T-cell (primary cell): ENCODE results near the gene CLIP3. TPM values are rescaled to one million over a fixed set of nuclear protein-coding genes. Genes with fewer than 3 reads are reported as not detected.
"Not testable (repeated sequence)": the region's sequence is repeated elsewhere in the genome, so short reads cannot be mapped to it uniquely, and the experiment has no call there.

Experiments used
- ATAC-seq, 4 experiments: fragments of 200-7000 bp in 3 of 4; fragments of 150-1000 bp in 1 of 4; cut with Tn5 transposase; replicated peaks in 1 of 4; 1 replicate in 3 of 4; 2 replicates in 1 of 4; pipeline ENCODE4 v1.10.0; 2021; ENCODE audit warnings: moderate library complexity in 3 of 4, mild to moderate bottlenecking in 2 of 4, moderate number of reproducible peaks in 1 of 4
- CTCF ChIA-PET, 2 donors: fragments of 300-600 bp; sonication (Branson Sonifier 250); formaldehyde crosslinking; loops; one replicate each; lab custom pipeline; 2022; ENCODE audit warnings: antibody characterized with exemption in 2 of 2; lab: Charles Lee
- POLR2A ChIA-PET, 2 donors: fragments of 300-600 bp; sonication (Branson Sonifier 250); formaldehyde crosslinking; loops; one replicate each; lab custom pipeline; 2022; ENCODE audit warnings: antibody characterized with exemption in 2 of 2; lab: Charles Lee
- DNase-seq, 35 experiments: peaks; one replicate each; pipeline versions ENCODE4 v3.0.0 to v3.0.0-alpha.2; 2013 to 2023
- H3K27ac ChIP-seq: one replicate; pipeline ENCODE4 v1.5.1; 2013; ENCODE audit warnings: low read length
- H3K27me3 ChIP-seq, 2 experiments: replicated peaks in 1 of 2; 1 replicate in 1 of 2; 2 replicates in 1 of 2; pipeline versions ENCODE4 v1.6.1 to v1.7.0; 2013; ENCODE audit warnings: low read length in 1 of 2, mixed read lengths in 1 of 2; ENCODE audit not compliant: control insufficient read depth in 2 of 2, insufficient read depth in 2 of 2; ENCODE audit errors: extremely low read depth in 1 of 2
- H3K36me3 ChIP-seq, 2 donors: 1 replicate in 1 of 2; 2 replicates in 1 of 2; pipeline versions ENCODE4 v1.6.1 to v1.7.0; 2013; ENCODE audit warnings: low read length in 1 of 2; ENCODE audit not compliant: control insufficient read depth in 2 of 2, insufficient read depth in 1 of 2; ENCODE audit errors: extremely low read depth in 1 of 2
- H3K4me1 ChIP-seq, 2 experiments: 1 replicate in 1 of 2; 2 replicates in 1 of 2; pipeline versions ENCODE4 v1.6.1 to v1.7.0; 2013; ENCODE audit warnings: low read length in 2 of 2, mixed read lengths in 1 of 2; ENCODE audit not compliant: insufficient read depth in 2 of 2, control insufficient read depth in 1 of 2; ENCODE audit errors: extremely low read depth in 1 of 2
- H3K4me3 ChIP-seq, 2 donors: 1 replicate in 1 of 2; 2 replicates in 1 of 2; pipeline versions ENCODE4 v1.5.1 to v1.7.0; 2013; ENCODE audit warnings: mild to moderate bottlenecking in 2 of 2, low read length in 1 of 2, moderate library complexity in 1 of 2; ENCODE audit not compliant: control insufficient read depth in 1 of 2; ENCODE audit errors: extremely low read depth in 1 of 2
- H3K9me3 ChIP-seq: 2 replicates; pipeline ENCODE4 v1.7.0; 2013
- H3K27ac Mint-ChIP-seq, 2 donors: one replicate each; pipeline ENCODE4 v1.8.0; 2020 to 2021; ENCODE audit warnings: mild to moderate bottlenecking in 2 of 2, mixed read lengths in 2 of 2
- H3K27me3 Mint-ChIP-seq, 2 donors: one replicate each; pipeline ENCODE4 v1.8.0; 2021 to 2022; ENCODE audit warnings: mixed read lengths in 2 of 2
- H3K36me3 Mint-ChIP-seq: one replicate; pipeline ENCODE4 v1.8.0; 2021; ENCODE audit warnings: mixed read lengths
- H3K4me1 Mint-ChIP-seq, 3 donors: one replicate each; pipeline ENCODE4 v1.8.0; 2020 to 2022; ENCODE audit warnings: mixed read lengths in 3 of 3, mild to moderate bottlenecking in 1 of 3
- H3K4me3 Mint-ChIP-seq, 3 donors: one replicate each; pipeline ENCODE4 v1.8.0; 2020 to 2022; ENCODE audit warnings: mild to moderate bottlenecking in 3 of 3, mixed read lengths in 3 of 3, moderate library complexity in 3 of 3
- H3K9me3 Mint-ChIP-seq, 3 donors: one replicate each; pipeline ENCODE4 v1.8.0; 2020 to 2022; ENCODE audit warnings: mixed read lengths in 3 of 3
- WGBS: methylation state at CpG from one replicate; pipeline ENCODE4 v1.1.5; 2013; ENCODE audit warnings: missing lambda C conversion rate; ENCODE audit not compliant: insufficient coverage; 5-methylcytosine and 5-hydroxymethylcytosine counted together
- total RNA-seq, 35 experiments: library from RNA in 6 of 35; stranded (reverse) in 6 of 35; fragments of 120-200 nt in 1 of 35; gene quantifications; one replicate each; pipeline versions ENCODE4 v1.2.1 to v1.2.4 and lab custom pipeline; 2013 to 2026

The CLIP3 gene
- total RNA-seq, 5 donors from 2014 or later (not counting 1 experiment from before 2014, with no cell fraction given), result 1.4 to 6.2 (median 2.6) TPM

GRCh38 chr19:36041092-36041491 lies 8.4 kb upstream of the CLIP3 start:
- CTCF ChIA-PET, result interaction anchor here in 1 of 2 donors (0.7 kb wide), 1 partner anchor 67 kb away, joined by 4 read pairs; no protein-coding TSS in a partner anchor
- not testable (repeated sequence) for H3K9me3 Mint-ChIP-seq

GRCh38 chr19:36040495-36040894 lies 7.8 kb upstream of the CLIP3 start:
- DNase-seq, result no peak
- H3K9me3 ChIP-seq, result no peaks in the 10 kb centered on the region
- H3K36me3 Mint-ChIP-seq, result peaks cover 6% of the 10 kb centered on the region
- no peak for ATAC-seq
- H3K27ac Mint-ChIP-seq, result no peak overlapping the region
- no peak overlapping the region for H3K4me3 Mint-ChIP-seq
- H3K27me3 Mint-ChIP-seq, result no peaks in the 10 kb centered on the region
- WGBS, result 83% methylated on average over 1 of the region's 6 CpGs
- no peaks in the 10 kb centered on the region for H3K9me3 Mint-ChIP-seq
- H3K27me3 ChIP-seq, result no peaks in the 10 kb centered on the region
- H3K4me1 ChIP-seq, result peaks cover 18% of the 10 kb centered on the region in 2 experiments
- peaks cover 17 to 23% (median 18%) of the 10 kb centered on the region in 3 donors for H3K4me1 Mint-ChIP-seq
- H3K36me3 ChIP-seq, result peaks cover 0 to 2% of the 10 kb centered on the region in 2 donors
- no peak overlapping the region for H3K4me3 ChIP-seq
- ChIA-PET POLR2A (interaction anchor here in 1 of 2 donors (0.7 kb wide), 1 partner anchor 63 kb away, joined by 4 read pairs; no protein-coding TSS in a partner anchor), CTCF (interaction anchor here in 1 of 2 donors (0.7 kb wide), 1 partner anchor 67 kb away, joined by 4 read pairs; no protein-coding TSS in a partner anchor)
- no peak overlapping the region for H3K27ac ChIP-seq

More at GRCh38 chr19:36041092-36041491, 8.4 kb upstream of the CLIP3 start:
- 100% methylated on average over 2 of the region's 6 CpGs for WGBS
- POLR2A ChIA-PET, result interaction anchor here in 1 of 2 donors (0.7 kb wide), 1 partner anchor 63 kb away, joined by 4 read pairs; no protein-coding TSS in a partner anchor
- not testable (repeated sequence) for H3K27me3 Mint-ChIP-seq, DNase-seq, H3K27ac ChIP-seq, H3K9me3 ChIP-seq, H3K27ac Mint-ChIP-seq, H3K4me3 ChIP-seq, H3K4me3 Mint-ChIP-seq, H3K36me3 ChIP-seq, ATAC-seq, H3K27me3 ChIP-seq
- H3K4me1 ChIP-seq, result peaks cover 12 to 13% of the 10 kb centered on the region in 2 experiments
- H3K4me1 Mint-ChIP-seq, result peaks cover 13 to 17% (median 13%) of the 10 kb centered on the region in 3 donors
- H3K36me3 Mint-ChIP-seq, result peaks cover 12% of the 10 kb centered on the region

- POLR2A ChIA-PET, result no interaction called here
Measured at GRCh38 chr19:36031308-36031707, 1.4 kb downstream of the CLIP3 start.

GRCh38 chr19:36030264-36031148 lies 2.2 kb downstream of the CLIP3 start:
- CTCF ChIA-PET, result interaction anchor here in 1 of 2 donors (0.7 kb wide), 1 partner anchor 1920 kb away, joined by 4 read pairs; no protein-coding TSS in a partner anchor
- H3K27ac Mint-ChIP-seq, result peak overlapping the region in 1 of 2 donors; percentile 62
- H3K4me1 Mint-ChIP-seq, result peaks cover 20 to 27% (median 22%) of the 10 kb centered on the region in 3 donors
- H3K36me3 ChIP-seq, result peaks cover 0 to 7% of the 10 kb centered on the region in 2 donors
- H3K4me1 ChIP-seq, result peaks cover 7 to 18% of the 10 kb centered on the region in 2 experiments
- 87% methylated on average over 4 of the region's 8 CpGs for WGBS
- H3K36me3 Mint-ChIP-seq, result peaks cover 34% of the 10 kb centered on the region
- peaks cover 0 to 3% of the 10 kb centered on the region in 2 donors for H3K27me3 Mint-ChIP-seq
- DNase-seq (no peak), ATAC-seq (no peak)
- no peaks in the 10 kb centered on the region for H3K9me3 Mint-ChIP-seq
- H3K27me3 ChIP-seq, result peaks cover 0 to 12% of the 10 kb centered on the region in 2 experiments
- H3K9me3 ChIP-seq, result no peaks in the 10 kb centered on the region
- H3K27ac ChIP-seq, result no peak overlapping the region
- H3K4me3 Mint-ChIP-seq, result no peak overlapping the region
- H3K4me3 ChIP-seq, result no peak overlapping the region
- POLR2A ChIA-PET, result no interaction called here

More at GRCh38 chr19:36031308-36031707, 1.4 kb downstream of the CLIP3 start:
- Mint-ChIP-seq H3K9me3 (no peaks in the 10 kb centered on the region), H3K27ac (no peak overlapping the region), H3K36me3 (peaks cover 29% of the 10 kb centered on the region), H3K4me1 (peaks cover 26 to 35% (median 29%) of the 10 kb centered on the region in 3 donors), H3K27me3 (peaks cover 0 to 3% of the 10 kb centered on the region in 2 donors), H3K4me3 (no peak overlapping the region)
- ATAC-seq (no peak), DNase-seq (no peak)
- Histone ChIP-seq H3K9me3 (no peaks in the 10 kb centered on the region), H3K4me3 (no peak overlapping the region), H3K36me3 (peaks cover 0 to 7% of the 10 kb centered on the region in 2 donors), H3K27ac (no peak overlapping the region), H3K27me3 (peaks cover 0 to 12% of the 10 kb centered on the region in 2 experiments), H3K4me1 (peaks cover 15 to 24% of the 10 kb centered on the region in 2 experiments)
- WGBS, result 92% methylated on average over 2 of the region's 6 CpGs
- CTCF ChIA-PET, result no interaction called here

- CTCF ChIA-PET, result no interaction called here
- no peak overlapping the region for H3K4me3 ChIP-seq
- Mint-ChIP-seq H3K4me3 (no peak overlapping the region), H3K4me1 (peaks cover 2 to 11% (median 10%) of the 10 kb centered on the region in 3 donors), H3K36me3 (peaks cover 27% of the 10 kb centered on the region), H3K9me3 (no peaks in the 10 kb centered on the region), H3K27ac (no peak overlapping the region), H3K27me3 (peaks cover 0 to 3% of the 10 kb centered on the region in 2 donors)
- H3K27me3 ChIP-seq, result peaks cover 0 to 12% of the 10 kb centered on the region in 2 experiments
- 92% methylated on average over 8 of the region's 10 CpGs for WGBS
- no peak overlapping the region for H3K27ac ChIP-seq
- no peak for ATAC-seq
- H3K4me1 ChIP-seq, result peaks cover 3 to 13% of the 10 kb centered on the region in 2 experiments
- POLR2A ChIA-PET, result no interaction called here
- DNase-seq, result no peak
- no peaks in the 10 kb centered on the region for H3K9me3 ChIP-seq
- H3K36me3 ChIP-seq, result peaks cover 4 to 7% of the 10 kb centered on the region in 2 donors
Measured at GRCh38 chr19:36028313-36029041, 4.2 kb downstream of the CLIP3 start.

GRCh38 chr19:36027696-36028095 lies 5.0 kb downstream of the CLIP3 start:
- H3K9me3 ChIP-seq, result no peaks in the 10 kb centered on the region
- Mint-ChIP-seq H3K4me3 (no peak overlapping the region), H3K9me3 (no peaks in the 10 kb centered on the region), H3K27me3 (peaks cover 0 to 3% of the 10 kb centered on the region in 2 donors), H3K4me1 (peaks cover 0 to 5% (median 4%) of the 10 kb centered on the region in 3 donors), H3K36me3 (peaks cover 32% of the 10 kb centered on the region), H3K27ac (no peak overlapping the region)
- H3K4me1 ChIP-seq, result peaks cover 0 to 6% of the 10 kb centered on the region in 2 experiments
- ChIA-PET POLR2A (no interaction called here), CTCF (no interaction called here)
- peaks cover 4 to 11% of the 10 kb centered on the region in 2 donors for H3K36me3 ChIP-seq
- no peak for DNase-seq
- peaks cover 0 to 8% of the 10 kb centered on the region in 2 experiments for H3K27me3 ChIP-seq
- ATAC-seq, result no peak
- no peak overlapping the region for H3K4me3 ChIP-seq
- WGBS, result 100% methylated on average over 2 of the region's 6 CpGs
- no peak overlapping the region for H3K27ac ChIP-seq
